Thymus (tissue), 11 donors: ENCODE measurements around the gene FHIP1A. TPM values are rescaled to one million over a fixed set of nuclear protein-coding genes. Genes with fewer than 3 reads are reported as not detected.

ENCODE experiments used
- DNase-seq, 9 donors: peaks; one replicate each; pipeline ENCODE4 v3.0.0-alpha.2; 2013; ENCODE audit warnings: low spot score in 9 of 9, low read depth in 6 of 9, missing footprints in 1 of 9
- H3K27ac ChIP-seq, 2 donors: one replicate each; pipeline ENCODE4 v1.5.1; 2013; ENCODE audit warnings: control low read depth in 1 of 2, low read depth in 1 of 2, low read length in 1 of 2, mild to moderate bottlenecking in 1 of 2, moderate library complexity in 1 of 2
- H3K27me3 ChIP-seq, 2 donors: one replicate each; pipeline ENCODE4 v1.5.1; 2013; ENCODE audit warnings: low read length in 1 of 2; ENCODE audit not compliant: control insufficient read depth in 2 of 2, insufficient read depth in 1 of 2
- H3K36me3 ChIP-seq, 2 donors: one replicate each; pipeline ENCODE4 v1.5.1; 2013; ENCODE audit warnings: low read length in 1 of 2, mild to moderate bottlenecking in 1 of 2, moderate library complexity in 1 of 2; ENCODE audit not compliant: control insufficient read depth in 2 of 2, insufficient read depth in 2 of 2
- H3K4me1 ChIP-seq, 2 donors: one replicate each; pipeline ENCODE4 v1.5.1; 2013; ENCODE audit warnings: low read length in 2 of 2; ENCODE audit not compliant: control insufficient read depth in 2 of 2, insufficient read depth in 2 of 2
- H3K4me3 ChIP-seq, 2 donors: one replicate each; pipeline ENCODE4 v1.5.1; 2013; ENCODE audit warnings: low read length in 2 of 2, control low read depth in 1 of 2, mild to moderate bottlenecking in 1 of 2
- H3K9me3 ChIP-seq, 2 donors: one replicate each; pipeline ENCODE4 v1.5.1; 2013; ENCODE audit warnings: low read length in 1 of 2, mild to moderate bottlenecking in 1 of 2; ENCODE audit not compliant: control insufficient read depth in 2 of 2, insufficient read depth in 1 of 2
- WGBS: extraction: QIAGEN DNeasy Blood & Tissue Kit; methylation state at CpG from one replicate; pipeline ENCODE4 v1.1.7; 2013; 5-methylcytosine and 5-hydroxymethylcytosine counted together
- polyA plus RNA-seq: library from polyadenylated mRNA; stranded (reverse); fragments of 200-250 nt; gene quantifications from one replicate; pipeline ENCODE4 v1.2.3, GENCODE V29; 2013
- total RNA-seq: library from RNA; stranded (reverse); fragments of 120-200 nt; gene quantifications from one replicate; pipeline ENCODE4 v1.2.4, GENCODE V29; 2013
- donor health status: healthy.

FHIP1A gene
- total and polyA plus RNA-seq, 2 donors = 0.62 to 3.6 TPM

DNA sequence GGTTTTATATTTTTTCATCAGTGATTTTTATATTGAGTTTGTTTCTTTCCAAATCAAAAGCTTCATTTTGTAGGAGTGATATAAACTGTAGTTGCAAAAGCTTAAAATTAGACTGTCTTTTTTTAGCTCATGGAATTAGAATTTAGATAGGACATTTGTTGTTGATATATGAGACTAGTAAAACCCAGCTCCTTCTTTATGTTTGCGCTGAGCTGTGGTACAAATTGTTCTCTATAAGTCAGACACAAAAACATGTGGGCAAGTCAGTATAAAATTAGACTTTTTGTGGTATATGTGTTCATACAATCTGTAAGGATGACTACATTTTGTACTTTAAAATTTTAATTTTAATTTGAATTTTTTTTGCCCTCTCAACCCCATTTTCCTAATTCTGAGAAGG, 18.3 kb downstream of the FHIP1A start:
- DNase-seq = no peak
- H3K4me1 ChIP-seq = no peaks in the 10 kb centered on the region
- no peaks in the 10 kb centered on the region for H3K27me3 ChIP-seq
- H3K36me3 ChIP-seq = no peaks in the 10 kb centered on the region
- H3K9me3 ChIP-seq = no peaks in the 10 kb centered on the region
- WGBS = 97% methylated on average over 1 of the region's 1 CpG
- H3K27ac ChIP-seq = no peak overlapping the region
- H3K4me3 ChIP-seq = no peak overlapping the region

DNA sequence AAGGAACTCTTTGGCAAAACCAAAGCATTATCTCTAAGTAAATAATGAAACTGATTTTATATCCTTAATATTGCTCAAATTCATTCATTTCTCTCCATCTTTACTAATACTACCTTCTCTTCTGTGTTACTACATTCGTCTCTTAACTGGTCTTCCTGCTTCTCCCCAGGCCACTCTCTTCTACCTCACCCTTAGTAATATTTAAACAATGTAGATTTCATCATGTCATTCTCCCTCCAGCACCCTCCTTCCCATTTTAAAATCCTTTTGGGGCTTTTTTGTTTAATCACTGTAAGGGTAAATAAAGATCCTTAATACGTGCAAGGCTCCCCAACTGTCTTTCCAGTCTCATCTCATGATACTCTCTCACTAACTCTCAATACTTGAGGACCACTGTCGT, 19.4 kb downstream of the FHIP1A start:
- H3K9me3 ChIP-seq = no peaks in the 10 kb centered on the region
- DNase-seq = no peak
- no peak overlapping the region for H3K27ac ChIP-seq
- H3K4me1 ChIP-seq = no peaks in the 10 kb centered on the region
- H3K4me3 ChIP-seq = no peak overlapping the region
- 95% methylated on average over 3 of the region's 3 CpGs for WGBS
- H3K27me3 ChIP-seq = no peaks in the 10 kb centered on the region
- H3K36me3 ChIP-seq = no peaks in the 10 kb centered on the region

DNA sequence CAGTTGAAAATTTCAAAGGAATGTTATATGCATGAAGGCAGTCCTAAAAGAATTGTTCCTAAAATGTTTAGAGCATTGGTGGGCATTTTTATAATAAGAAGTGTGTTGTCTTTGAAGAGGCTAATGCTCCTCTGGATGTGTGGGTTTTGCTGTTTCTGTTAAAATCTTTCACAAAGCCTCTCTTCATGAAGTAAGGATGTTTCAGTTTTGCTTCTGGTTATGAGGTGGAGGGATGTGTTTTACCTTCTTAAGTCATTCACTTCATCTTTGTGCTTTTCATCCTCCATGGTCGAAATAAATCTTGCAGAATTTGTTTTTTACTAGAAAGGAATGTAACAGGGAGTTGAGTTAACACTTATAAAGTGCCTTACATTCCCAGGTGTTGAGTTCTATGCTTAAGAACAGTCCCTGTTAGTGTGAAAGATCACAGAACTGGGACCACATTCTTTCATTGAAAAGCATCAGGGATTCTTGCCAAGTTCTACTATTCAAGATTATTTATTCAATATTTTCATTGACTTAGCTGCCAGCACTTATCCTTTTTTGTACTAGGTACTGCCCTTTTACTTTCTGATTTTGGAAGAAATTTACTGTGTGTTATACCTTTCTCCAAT, 21.1 kb downstream of the FHIP1A start:
- no peaks in the 10 kb centered on the region for H3K36me3 ChIP-seq
- no peaks in the 10 kb centered on the region for H3K9me3 ChIP-seq
- H3K27me3 ChIP-seq = no peaks in the 10 kb centered on the region
- WGBS = 63% methylated on average over 1 of the region's 1 CpG
- DNase-seq = no peak
- H3K4me3 ChIP-seq = no peak overlapping the region
- no peaks in the 10 kb centered on the region for H3K4me1 ChIP-seq
- no peak overlapping the region for H3K27ac ChIP-seq

DNA sequence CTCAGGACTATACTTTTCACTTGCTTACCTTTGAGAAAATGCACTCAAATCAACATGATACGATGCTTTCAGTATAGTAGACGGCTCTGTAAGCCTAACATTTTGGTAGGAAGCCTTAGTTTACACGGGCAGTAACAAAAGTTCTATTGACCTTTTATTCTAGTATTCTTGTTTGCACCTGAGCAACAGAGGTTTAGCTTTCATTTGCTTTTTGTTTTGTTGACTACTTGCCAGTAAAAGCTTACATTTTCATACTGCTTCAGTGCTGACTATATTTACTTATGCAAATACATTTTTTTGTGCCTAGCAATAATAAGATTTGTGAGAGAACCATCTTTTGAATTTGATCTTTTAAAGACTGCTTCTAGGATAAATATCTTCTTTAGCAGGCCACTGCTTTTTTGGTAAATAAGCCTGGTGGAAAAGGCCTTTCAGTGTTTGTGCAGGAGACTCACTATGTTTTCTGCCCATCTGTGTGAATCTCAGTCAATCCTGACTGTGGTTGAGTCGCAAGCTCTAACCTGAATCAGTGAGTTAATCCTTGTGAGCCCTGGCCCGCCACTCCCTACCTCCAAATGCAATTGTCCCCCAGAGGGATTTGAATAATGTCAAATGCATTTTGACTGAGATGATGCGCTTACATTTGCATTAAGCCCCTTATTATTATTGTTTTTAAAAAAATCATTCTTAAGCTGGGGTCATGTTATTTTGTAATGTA, 21.9 kb downstream of the FHIP1A start:
- H3K27me3 ChIP-seq = no peaks in the 10 kb centered on the region
- H3K9me3 ChIP-seq = no peaks in the 10 kb centered on the region
- H3K4me3 ChIP-seq = no peak overlapping the region
- H3K4me1 ChIP-seq = no peaks in the 10 kb centered on the region
- no peak overlapping the region for H3K27ac ChIP-seq
- DNase-seq = no peak
- 93% methylated on average over 6 of the region's 6 CpGs for WGBS
- H3K36me3 ChIP-seq = no peaks in the 10 kb centered on the region

DNA sequence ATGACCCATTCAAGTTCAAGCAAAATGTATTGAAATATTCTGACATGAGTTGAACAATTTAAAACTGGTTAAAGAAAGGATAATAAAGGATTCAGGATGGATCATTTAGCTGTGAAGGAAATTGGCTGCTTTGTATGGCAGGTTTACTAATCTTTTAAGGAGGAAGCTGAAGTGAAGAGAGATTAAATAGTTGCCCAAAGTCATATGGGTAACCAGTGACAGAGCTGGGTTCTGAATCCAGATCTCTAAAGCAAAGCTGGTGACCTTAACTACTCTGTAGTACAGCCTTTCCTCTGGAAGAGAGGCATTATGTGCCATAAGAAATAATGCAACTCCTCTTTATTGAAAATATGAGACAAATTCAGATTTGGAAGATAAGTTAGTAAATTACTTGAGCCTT, 22.8 kb downstream of the FHIP1A start:
- Histone ChIP-seq H3K9me3 (no peaks in the 10 kb centered on the region), H3K4me3 (no peak overlapping the region), H3K27me3 (no peaks in the 10 kb centered on the region), H3K36me3 (no peaks in the 10 kb centered on the region), H3K4me1 (no peaks in the 10 kb centered on the region), H3K27ac (no peak overlapping the region)
- no peak for DNase-seq

DNA sequence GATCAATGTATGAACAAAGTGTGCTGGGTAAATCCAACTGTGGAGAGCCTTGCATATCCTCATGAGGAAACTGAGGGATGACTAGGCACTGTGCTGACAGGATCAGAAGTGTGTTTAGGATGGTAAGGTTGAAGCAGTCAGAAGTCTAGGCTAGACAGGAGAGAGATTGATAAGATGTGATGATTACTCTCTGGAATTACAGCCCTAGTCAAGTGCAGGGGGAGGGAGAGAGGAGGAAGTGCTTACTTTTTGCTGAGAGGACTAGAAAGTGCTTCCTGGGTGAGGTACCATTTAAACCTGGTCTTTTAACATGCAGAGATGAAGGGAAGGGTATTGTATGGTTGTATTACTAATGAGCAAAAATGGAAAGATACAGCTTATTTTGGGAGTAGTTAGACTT, 23.7 kb downstream of the FHIP1A start:
- no peak for DNase-seq
- Histone ChIP-seq H3K4me1 (no peaks in the 10 kb centered on the region), H3K36me3 (no peaks in the 10 kb centered on the region), H3K27me3 (no peaks in the 10 kb centered on the region), H3K4me3 (no peak overlapping the region), H3K27ac (no peak overlapping the region), H3K9me3 (no peaks in the 10 kb centered on the region)

DNA sequence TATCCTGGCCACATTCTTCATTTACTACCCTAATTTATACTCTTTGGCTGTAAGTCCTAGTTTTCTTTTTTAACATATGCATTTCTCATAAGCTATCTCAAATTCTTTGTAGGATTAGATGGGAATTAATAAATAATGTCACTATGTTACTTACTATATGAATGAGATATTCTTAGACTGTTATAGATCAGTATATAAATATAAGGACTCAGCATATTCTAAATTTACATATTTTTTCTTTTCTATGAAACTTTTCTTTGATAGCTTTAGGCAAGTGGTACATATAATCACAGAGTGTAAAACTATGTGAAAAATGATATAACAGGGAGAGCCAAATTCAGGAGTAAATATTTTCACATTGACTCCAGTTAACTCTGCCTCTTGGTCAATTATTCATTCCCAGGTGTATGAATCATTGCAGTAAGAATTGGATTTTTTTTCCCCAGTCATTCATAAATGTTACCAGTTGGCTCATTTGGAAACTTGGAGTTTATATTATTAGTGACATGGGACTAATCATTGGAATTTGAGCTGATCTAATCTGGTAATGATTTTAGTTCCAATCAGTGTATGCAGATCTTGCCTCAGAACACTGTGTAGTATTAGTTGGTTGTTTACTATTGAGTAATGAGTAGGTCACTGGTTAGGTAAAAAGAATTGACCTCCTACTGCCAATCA, 25.3 kb downstream of the FHIP1A start:
- DNase-seq = no peak
- H3K9me3 ChIP-seq = no peaks in the 10 kb centered on the region
- H3K27ac ChIP-seq = no peak overlapping the region
- H3K4me1 ChIP-seq = no peaks in the 10 kb centered on the region
- no peaks in the 10 kb centered on the region for H3K27me3 ChIP-seq
- no peaks in the 10 kb centered on the region for H3K36me3 ChIP-seq
- no peak overlapping the region for H3K4me3 ChIP-seq

DNA sequence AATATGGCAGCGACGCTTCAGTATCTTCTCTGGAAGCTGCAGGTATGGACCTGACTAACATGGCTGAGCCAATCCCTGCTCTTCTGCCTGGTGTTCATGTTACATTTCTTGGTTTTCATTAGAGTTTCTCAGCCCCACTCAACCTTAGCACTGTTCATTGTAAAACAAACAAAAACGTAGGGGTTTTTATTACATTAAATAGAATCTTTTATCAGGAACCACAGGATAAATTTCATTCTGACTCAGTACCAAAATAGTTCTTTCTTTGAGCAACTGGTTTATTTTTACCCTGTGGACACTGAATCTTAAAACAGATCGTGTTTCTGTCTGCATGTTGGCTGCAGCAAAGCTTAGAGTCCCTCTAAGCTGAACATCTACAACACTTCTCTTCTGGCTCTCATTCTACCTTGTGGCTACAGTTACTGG, 27.1 kb downstream of the FHIP1A start:
- Histone ChIP-seq H3K27ac (no peak overlapping the region), H3K36me3 (no peaks in the 10 kb centered on the region), H3K4me3 (no peak overlapping the region), H3K27me3 (no peaks in the 10 kb centered on the region), H3K4me1 (no peaks in the 10 kb centered on the region), H3K9me3 (no peaks in the 10 kb centered on the region)
- no peak for DNase-seq
- WGBS = 89% methylated on average over 4 of the region's 4 CpGs

DNA sequence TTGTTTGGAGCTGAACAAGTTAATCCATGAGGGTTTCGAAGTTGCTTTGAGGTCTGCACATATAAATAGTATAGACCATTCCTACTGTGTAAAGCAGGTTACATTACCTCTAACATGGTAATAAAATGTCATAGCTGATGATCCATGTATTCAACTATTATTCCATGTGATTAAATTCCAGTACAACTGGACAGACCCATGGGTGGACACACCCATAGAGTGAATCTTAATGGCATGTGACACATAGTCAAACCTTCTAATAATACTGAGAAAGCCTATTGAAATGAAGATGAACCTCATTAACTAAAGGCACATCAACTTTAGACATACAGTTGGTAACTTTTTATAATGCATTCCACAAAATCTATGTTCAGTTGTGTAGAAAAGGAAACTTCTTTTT, 28.5 kb downstream of the FHIP1A start:
- no peaks in the 10 kb centered on the region for H3K4me1 ChIP-seq
- H3K27ac ChIP-seq = no peak overlapping the region
- WGBS = 88% methylated on average over 1 of the region's 1 CpG
- no peak overlapping the region for H3K4me3 ChIP-seq
- H3K9me3 ChIP-seq = no peaks in the 10 kb centered on the region
- DNase-seq = no peak
- H3K36me3 ChIP-seq = no peaks in the 10 kb centered on the region
- no peaks in the 10 kb centered on the region for H3K27me3 ChIP-seq
